ENCODE measurements around the gene ATP10A.

Gene ATP10A

GRCh38 chr15:25679492-25679891 is 183.6 kb downstream of the ATP10A start:
- no peak for DNase-seq (ENCODE audit: low spot score)

DNA sequence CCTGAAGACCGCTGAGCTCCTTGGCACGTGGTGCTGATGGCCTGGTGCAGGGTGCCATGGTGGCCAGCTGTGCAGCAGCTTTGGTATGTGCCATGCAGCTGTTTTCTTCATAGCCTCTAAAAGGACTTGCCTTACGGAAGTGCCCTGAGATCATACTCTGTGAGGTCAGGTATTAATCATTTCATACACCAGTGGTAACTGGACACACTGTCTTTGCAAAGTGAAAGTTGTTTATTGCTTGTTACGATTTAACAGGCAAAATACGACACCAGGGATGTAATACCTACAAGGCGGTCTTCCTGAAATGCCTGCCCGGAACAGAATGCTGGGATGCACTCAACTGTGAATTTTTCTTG is 184.6 kb downstream of the ATP10A start:
- DNase-seq (ENCODE audit: low spot score) = no peak

DNA sequence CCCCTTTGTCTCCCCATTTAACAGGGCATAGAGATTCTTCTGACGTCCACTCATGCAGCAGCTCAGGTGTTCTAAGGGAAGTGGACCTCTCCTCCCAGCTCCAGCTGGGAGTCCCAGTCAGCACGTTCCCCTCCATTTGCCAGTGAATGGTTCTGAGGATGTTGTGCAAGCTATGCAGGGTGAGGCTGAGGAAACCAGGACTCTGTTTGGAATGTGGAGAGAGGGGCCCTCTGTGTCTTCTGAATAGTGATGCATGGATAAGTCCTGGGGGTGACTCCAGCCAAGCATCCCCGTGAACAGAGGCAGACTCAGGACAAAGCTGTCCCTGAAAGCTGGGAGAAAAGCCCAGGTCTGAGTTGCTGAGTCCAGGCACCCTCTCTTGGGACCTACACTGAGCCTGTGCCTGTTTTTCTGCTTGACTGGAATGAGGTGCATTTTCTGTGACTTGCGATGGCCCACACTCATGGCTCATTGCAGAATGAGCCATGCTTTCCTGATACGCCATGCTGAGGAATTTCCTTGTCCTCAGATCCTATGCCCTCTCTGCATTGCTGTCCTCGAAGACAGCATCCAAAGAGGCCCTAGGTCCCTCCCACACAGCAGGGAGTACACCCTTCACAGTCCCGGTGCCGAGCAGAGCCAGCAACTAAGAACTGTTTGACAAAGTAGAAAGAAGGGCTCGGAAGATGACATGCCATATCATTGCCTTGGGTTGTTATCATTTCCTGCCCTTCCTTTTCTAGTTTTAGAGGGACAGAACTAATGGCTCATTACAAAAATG is 185.2 kb downstream of the ATP10A start:
- no peak for DNase-seq (ENCODE audit: low spot score)

- no peak for DNase-seq (ENCODE audit: low spot score)
Measured at GRCh38 chr15:25676070-25676469, 187.1 kb downstream of the ATP10A start.

GRCh38 chr15:25675396-25675795 is 187.7 kb downstream of the ATP10A start:
- DNase-seq (ENCODE audit: low spot score) = no peak

- peak; percentile 63 for DNase-seq (ENCODE audit: low spot score)
Measured at GRCh38 chr15:25674913-25675312, 188.2 kb downstream of the ATP10A start.

GRCh38 chr15:25673972-25674371 is 189.2 kb downstream of the ATP10A start:
- no peak for DNase-seq (ENCODE audit: low spot score)

DNA sequence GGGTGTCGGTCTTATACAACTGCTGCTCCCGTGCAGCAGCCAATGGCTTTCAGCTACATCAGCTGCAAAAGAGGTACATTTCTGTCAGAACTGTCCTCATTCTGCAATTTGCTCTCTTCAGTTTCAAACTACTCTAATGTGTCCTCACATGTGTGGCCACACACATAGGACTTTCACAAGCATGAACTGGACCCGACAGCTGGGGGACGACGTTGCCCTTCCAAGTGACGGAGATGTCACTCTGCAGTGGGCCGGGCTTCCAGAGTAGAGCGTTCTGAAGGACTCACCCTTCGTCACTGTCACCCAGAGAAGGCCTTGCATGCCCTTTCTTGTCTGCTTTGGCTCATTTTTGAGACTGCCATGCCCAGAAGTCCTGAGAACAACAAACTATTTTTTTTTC is 189.8 kb downstream of the ATP10A start:
- DNase-seq (ENCODE audit: low spot score) = no peak

DNA sequence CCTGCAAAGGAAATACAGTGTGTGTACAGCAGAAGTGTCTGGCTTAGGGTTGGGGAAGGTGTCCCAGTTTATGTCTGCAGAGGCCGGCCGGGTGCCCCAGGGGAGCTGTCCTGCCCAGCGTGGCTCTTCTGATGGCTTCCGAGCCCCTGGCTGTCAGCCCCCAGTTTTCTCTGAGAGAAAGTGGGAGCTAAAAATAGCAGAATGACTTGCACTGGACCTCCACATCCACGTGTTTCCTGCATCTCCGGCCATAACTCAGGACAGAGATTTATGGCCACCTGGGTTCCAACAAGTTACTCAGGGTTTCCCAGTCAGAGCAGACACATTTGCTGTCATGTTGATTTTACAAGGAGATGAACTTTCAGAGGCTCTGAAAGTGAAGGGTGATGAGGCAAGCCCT is 192.0 kb downstream of the ATP10A start:
- DNase-seq (ENCODE audit: low spot score) = no peak

GRCh38 chr15:25670621-25671020 is 192.5 kb downstream of the ATP10A start:
- DNase-seq (ENCODE audit: low spot score) = no peak

GRCh38 chr15:25670025-25670554 is 193.0 kb downstream of the ATP10A start:
- peak; percentile 86 for DNase-seq (ENCODE audit: low spot score)

DNA sequence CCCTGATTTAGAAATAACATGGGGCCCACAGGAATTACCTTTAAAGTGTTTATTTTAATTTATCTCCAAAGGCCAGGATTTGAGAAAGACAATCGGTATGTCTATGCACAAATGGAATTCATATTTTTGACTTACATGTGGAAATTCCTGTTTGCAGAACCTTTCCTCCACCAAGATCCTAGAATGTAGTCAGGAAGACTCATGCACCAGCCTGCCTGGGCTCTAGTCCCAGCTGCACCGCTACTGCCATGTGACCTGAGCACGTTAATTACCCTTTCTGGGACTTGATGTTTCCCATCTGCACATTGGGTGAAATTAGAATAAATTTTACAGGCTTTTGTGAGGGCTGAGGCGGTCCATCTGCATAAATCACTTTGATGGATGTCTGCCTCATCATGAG is 194.2 kb downstream of the ATP10A start:
- DNase-seq (ENCODE audit: low spot score) = no peak

- DNase-seq (ENCODE audit: low spot score) = no peak
Measured at GRCh38 chr15:25668236-25668795, 194.8 kb downstream of the ATP10A start.

GRCh38 chr15:25667829-25668228 is 195.3 kb downstream of the ATP10A start:
- no peak for DNase-seq (ENCODE audit: low spot score)

- no peak for DNase-seq (ENCODE audit: low spot score)
Measured at GRCh38 chr15:25665913-25666312, 197.2 kb downstream of the ATP10A start.

DNA sequence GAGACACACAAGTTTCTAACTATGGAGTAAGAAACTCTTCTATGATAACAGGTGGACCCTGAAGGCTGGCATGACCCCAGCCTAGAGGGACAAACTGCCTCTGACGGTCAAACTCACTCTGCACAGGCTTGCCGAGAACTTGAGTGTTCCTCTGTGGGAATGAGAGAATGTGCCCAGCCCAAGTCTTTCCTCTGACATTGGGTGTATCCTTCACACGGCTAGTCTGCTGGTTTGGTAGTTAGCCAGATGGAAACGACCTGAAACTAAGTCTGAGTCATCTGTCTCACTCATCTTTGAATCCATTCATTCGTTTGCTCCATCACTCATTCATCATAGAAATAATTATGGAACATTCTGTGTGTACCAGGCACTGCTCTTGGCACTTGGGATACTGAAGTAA is 198.4 kb downstream of the ATP10A start:
- no peak for DNase-seq (ENCODE audit: low spot score)

GRCh38 chr15:25663515-25663914 is 199.6 kb downstream of the ATP10A start:
- DNase-seq (ENCODE audit: low spot score) = no peak

GRCh38 chr15:25661898-25662297 is 201.2 kb downstream of the ATP10A start:
- DNase-seq (ENCODE audit: low spot score) = no peak

DNA sequence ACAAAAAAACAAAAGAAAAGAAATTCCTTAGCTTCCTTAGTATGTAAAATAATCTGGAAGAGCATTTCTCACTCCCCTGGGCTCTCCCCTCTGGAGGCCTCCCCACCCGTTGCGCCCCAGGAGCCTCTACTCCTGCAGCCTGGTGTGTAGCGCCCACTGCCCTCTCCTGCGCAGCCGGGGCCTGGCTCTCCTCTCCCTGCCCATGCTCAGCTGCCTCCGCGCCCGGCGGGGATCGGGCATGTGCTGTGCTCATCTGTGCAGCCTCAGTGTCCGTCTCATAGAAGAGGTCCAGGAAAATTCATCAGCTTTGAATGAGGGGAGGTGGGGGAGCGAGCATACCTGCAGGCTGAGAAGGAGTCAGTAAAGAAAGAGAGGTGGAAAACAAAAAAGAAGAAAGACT is 203.9 kb downstream of the ATP10A start:
- DNase-seq (ENCODE audit: low spot score) = no peak

DNA sequence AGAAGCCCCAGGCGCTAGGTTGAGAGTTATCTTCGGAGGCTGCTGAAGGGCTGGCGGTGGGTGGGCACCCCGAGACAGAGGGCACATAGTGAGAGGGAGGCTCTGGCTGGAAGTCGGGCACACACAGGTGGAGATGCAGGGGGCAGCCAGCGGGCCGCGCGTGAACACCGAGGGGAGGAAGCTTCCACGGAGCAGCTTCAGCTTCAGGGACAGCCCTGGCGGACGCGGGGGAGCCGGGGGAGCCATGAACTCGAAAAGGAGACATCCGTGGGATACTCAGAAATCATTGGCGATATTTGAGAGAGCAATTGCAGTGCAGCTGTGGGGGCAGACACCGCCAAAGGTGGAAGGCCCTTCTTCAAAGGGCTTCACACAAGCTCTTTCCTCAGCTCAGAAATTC is 204.6 kb downstream of the ATP10A start:
- no peak for DNase-seq (ENCODE audit: low spot score)

DNA sequence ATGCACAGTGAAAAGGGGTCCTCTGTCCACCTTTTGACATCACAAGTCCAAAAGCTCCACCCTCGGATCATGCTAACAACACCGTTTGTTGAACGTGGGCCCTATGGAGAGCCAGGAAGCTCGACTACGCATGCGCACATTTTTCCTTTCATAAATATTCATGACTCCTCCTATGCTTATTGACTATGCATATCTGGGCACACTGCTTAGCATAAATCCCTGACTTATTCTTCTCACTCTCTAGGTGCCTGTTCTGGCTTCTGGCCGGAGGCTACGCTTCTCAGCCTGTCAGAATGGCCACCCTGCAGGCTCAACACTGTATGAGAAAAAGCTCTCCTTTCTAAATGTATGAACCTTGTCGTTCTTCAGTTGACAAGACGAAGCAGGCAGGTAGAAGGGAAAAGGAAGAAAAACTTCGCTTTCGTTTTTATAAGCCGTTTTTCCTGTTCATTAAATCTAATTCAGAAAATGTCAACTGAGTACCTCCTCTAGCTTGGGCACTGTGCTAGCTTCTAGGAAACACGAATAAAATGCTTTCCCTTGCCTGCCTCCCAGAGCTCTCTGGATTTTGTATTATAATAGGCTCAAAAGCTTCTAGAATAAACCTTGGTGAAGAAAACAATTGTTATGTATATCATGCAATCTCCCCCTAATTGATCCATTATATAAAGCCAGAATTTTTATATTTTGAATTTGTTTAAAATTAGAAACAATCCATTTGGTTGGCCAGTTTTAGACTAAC is 207.7 kb downstream of the ATP10A start:
- DNase-seq (ENCODE audit: low spot score) = no peak

DNA sequence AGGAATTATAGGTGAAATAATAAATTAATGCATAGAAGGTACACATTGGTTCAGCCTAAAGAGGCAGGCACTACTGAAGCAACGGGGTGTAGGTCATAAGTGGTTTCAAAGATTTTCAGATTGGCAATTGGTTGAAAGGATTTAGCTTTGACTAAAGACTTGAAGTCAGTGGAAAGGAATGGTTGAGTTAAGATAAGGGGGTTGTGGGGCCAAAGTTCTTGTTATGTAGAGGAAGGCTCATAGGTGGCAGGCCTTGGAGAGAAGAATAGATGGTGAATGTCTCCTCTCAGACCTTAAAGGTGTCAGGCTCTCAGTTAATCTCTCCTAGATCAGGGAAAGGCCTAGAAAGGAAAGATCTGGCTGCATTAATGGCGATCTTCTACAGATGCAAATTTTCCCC is 209.8 kb downstream of the ATP10A start:
- no peak for DNase-seq (ENCODE audit: low spot score)

DNA sequence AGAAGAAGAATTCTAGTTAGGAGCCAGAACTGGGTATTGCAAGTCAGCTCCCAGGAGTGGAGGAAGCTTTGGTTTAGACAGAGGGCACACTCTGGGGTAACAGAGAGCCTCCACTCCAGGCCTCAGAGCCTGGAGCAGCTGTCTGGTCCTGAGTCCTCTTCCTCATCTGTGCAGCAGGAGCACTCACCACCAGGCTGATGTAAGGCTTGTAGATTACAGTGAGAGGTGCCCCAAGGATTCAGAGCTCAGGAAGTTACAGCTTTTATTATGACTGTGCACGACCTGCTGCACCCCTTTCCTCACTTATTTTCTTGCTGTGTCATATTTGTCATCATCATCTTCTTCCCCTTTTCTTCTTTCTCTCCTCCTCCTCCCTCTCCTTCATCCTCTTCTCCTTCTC is 210.4 kb downstream of the ATP10A start:
- no peak for DNase-seq (ENCODE audit: low spot score)
